Measurements from ENCODE around the gene MVB12B.

- no peak for TF ChIP-seq ZNF75D (CRISPR knock-in tag; IDR thresholded peaks at IDR 0.05; ENCODE audit: borderline replicate concordance)
- no peak for TF ChIP-seq TAF1 (CRISPR knock-in tag; IDR thresholded peaks at IDR 0.05)
- TF ChIP-seq SKI (IDR thresholded peaks at IDR 0.05; ENCODE audit: partially characterized antibody) = no peak
- no peak for TF ChIP-seq ZBTB20 (CRISPR knock-in tag; IDR thresholded peaks at IDR 0.05; ENCODE audit: borderline replicate concordance, low read depth)
- no peak for TF ChIP-seq CTCF (CRISPR knock-in tag; IDR thresholded peaks at IDR 0.05)
- no peak for TF ChIP-seq PHF8 (CRISPR knock-in tag; IDR thresholded peaks at IDR 0.05)
- no peak for TF ChIP-seq SNAPC5 (CRISPR knock-in tag; IDR thresholded peaks at IDR 0.05; ENCODE audit: borderline replicate concordance)
- TF ChIP-seq SOX6 (IDR thresholded peaks at IDR 0.05) = no peak
- TF ChIP-seq SOX6 (CRISPR knock-in tag; IDR thresholded peaks at IDR 0.05) = no peak
- TF ChIP-seq, protein P1, sequence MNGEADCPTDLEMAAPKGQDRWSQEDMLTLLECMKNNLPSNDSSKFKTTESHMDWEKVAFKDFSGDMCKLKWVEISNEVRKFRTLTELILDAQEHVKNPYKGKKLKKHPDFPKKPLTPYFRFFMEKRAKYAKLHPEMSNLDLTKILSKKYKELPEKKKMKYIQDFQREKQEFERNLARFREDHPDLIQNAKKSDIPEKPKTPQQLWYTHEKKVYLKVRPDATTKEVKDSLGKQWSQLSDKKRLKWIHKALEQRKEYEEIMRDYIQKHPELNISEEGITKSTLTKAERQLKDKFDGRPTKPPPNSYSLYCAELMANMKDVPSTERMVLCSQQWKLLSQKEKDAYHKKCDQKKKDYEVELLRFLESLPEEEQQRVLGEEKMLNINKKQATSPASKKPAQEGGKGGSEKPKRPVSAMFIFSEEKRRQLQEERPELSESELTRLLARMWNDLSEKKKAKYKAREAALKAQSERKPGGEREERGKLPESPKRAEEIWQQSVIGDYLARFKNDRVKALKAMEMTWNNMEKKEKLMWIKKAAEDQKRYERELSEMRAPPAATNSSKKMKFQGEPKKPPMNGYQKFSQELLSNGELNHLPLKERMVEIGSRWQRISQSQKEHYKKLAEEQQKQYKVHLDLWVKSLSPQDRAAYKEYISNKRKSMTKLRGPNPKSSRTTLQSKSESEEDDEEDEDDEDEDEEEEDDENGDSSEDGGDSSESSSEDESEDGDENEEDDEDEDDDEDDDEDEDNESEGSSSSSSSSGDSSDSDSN (CRISPR knock-in tag; IDR thresholded peaks at IDR 0.05) = no peak
- TF ChIP-seq RXRB (CRISPR knock-in tag; IDR thresholded peaks at IDR 0.05; ENCODE audit: borderline replicate concordance) = no peak
- no peak for TF ChIP-seq ARNT (IDR thresholded peaks at IDR 0.05)
Observed at GRCh38 chr9:126320158-126320922, 6.3 kb upstream of the MVB12B start.
